Ureter (tissue), 1 donor: ENCODE results near the gene RALGPS2. TPM values are rescaled to one million over a fixed set of nuclear protein-coding genes. Genes with fewer than 3 reads are reported as not detected.
"Not testable (repeated sequence)": the region's sequence is repeated elsewhere in the genome, so short reads cannot be mapped to it uniquely, and the experiment has no call there.

ENCODE experiments used
- DNase-seq: peaks from one replicate; pipeline ENCODE4 v3.0.0-alpha.2; 2020; ENCODE audit warnings: low spot score
- total RNA-seq: library from RNA; stranded (reverse); gene quantifications from one replicate; pipeline ENCODE4 v1.2.4, GENCODE V29; 2023
- donor health status: DM: yes; HTN: yes; CAD: no.

RALGPS2 gene
- total RNA-seq, 1 donor from 2014 or later = 39.2 TPM

DNA sequence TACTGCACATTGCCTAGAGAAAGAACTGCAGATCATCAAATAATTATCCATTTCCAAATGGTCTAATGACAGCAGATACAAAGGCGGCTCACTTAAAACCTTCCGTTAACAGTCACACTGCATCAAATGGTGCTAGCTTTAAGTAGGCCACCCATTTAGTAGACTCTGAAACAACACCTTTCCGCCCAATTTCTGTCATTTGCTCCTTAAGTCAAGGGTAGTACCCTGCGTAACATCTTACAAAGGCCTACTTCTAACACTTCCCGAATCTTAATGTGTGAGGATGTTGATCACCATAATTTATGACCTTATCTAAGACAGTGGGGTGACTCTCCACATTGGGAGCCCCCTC lies 692 bp upstream of the RALGPS2 start:
- DNase-seq = no peak

DNA sequence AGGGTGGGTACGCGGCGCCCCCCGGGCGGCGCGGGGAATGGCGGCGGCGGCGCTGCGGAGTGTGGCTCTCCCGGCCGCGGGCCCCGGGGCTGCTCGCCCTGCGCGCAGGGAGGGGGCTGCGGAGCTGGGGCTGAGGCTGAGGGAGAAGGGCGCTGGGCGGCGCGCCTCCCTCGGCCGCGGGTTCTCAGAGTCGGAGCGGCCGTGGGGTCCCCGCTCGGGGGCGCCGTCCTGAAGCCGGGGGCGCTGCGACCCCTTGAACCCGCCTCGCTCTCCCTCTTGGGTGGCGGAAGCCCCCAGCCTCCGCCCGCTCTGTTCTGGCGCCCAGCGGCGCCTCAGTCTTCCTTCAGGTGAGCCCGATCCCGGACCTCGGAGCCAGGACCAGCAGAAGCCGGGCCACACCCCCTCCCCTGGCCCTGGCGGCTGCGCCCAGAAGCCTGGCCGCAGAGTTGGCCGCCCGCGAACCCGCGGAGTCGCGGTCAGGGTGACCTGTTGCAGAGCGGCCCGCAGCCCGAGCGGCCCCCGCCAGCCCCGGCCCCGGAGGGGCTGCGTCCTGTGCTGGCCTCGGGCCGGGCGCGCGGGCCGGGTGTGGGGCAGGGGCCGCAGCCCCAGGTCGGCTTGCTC lies 532 bp downstream of the RALGPS2 start:
- peak; percentile 49 for DNase-seq

DNA sequence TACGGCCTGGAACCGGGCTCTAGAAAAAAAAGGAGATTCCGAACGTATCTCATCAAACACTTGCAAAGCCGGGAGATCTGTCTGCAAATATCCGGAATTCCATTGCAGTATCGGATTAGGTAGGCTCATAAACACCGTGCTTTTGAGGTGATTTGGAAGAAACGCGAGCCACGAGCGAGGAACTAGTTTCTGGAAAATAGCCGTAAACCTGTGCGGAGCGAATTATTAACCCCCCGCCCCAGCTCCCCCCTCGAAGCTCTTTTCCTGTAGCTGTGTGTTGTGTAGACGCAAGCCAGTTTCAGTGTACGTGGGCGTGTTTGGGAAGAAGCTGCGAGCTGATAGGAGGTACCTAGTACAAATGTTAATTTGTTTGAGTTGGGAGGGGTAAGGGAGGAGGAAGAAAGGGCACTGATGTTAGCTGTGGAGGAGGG lies 1.1 kb downstream of the RALGPS2 start:
- DNase-seq = peak; percentile 76

DNA sequence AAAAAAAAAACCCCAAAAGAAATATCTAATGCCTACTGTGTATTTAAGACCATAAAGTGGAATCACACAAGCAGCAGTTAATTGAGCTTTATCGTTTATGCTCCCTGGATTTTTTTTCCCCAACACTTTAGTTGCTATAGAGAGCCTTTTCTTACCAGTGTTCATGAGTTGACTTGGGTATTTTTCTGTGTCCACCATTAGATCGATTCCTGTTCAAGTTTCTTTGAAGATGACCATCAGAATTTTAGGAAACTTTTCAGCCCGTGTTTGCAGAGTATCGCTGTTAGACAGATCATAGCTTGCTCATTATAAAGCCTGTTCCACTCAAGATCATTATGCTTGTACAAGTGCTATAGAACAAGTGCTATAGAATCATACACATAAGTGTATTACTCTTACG lies 1.5 kb downstream of the RALGPS2 start:
- DNase-seq = no peak

DNA sequence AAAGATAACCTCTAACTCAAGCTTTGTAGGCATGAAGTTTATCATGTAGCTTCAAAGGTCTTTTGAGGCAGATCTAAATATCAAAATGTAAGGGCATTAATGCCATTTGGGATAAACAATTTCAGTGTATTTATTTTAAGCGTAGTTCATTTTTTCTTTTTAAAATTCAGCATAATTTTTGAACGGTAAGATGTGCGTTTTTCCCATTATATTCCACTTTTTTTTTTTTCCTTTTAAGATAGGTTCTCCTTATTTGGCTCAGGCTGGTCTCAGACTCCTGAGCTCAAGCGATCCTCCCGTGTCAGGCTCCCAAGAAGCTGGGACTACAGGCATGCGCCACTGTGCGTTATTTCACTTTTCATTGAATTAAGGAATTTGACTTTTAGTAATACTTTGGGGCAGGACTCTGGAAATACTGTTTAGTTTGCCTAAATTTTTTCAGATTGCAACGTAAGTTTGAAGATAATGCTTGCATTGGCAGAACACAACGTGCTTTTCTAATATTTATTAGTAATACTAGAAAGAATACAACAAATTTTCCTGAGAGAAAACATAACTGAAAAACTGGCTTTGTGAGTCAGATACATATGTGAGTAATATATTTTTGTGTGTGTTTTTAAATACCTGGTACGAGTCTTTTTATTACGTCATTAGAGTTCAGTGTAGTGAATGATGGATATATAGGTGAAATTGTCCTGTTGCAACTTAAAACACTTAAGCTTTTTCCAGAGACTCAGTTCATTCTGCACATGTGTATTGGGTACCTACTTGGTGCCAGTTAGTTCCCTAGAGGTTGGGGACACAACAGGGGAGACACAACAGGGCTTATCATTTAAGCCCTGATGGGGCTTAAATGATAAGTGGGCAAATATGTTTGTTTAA lies 2.2 kb downstream of the RALGPS2 start:
- no peak for DNase-seq

DNA sequence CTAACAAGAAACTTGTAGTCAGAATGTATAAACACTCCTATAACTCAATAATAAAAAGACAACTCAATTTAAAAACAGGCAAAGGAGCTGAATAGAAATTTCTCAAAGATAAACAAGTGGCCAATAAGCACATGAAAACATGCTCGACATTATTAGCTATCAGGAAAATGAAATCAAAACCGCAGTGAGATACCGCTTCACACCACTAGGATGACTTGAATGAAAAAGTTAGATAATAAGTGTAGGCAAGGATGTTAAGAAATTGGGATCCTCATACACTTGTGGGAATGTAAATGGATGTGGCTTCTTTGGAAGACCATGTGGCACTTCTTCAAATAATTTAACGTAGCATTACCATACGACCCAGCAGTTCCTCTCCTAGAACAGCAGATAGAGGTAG lies 8.9 kb downstream of the RALGPS2 start:
- DNase-seq = no peak

DNA sequence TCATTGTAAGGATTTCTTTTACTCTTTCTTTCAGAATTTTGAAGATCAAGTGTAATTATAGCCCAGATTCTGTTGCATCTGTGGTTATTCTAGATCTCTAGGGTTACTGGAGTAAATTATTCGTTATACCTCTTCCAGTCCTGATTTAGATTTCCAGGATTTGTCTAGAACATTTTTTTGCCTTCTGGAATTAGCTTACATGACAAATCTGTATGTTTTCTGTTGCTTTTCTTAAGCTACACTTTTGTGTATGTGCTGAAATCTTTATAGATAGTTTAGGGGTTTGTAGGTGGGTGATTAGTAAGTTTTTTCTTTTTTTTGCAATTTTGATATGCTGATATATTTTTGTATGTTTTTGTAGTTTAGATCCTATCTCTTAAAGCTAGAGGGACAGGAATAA lies 13.7 kb downstream of the RALGPS2 start:
- DNase-seq = no peak

DNA sequence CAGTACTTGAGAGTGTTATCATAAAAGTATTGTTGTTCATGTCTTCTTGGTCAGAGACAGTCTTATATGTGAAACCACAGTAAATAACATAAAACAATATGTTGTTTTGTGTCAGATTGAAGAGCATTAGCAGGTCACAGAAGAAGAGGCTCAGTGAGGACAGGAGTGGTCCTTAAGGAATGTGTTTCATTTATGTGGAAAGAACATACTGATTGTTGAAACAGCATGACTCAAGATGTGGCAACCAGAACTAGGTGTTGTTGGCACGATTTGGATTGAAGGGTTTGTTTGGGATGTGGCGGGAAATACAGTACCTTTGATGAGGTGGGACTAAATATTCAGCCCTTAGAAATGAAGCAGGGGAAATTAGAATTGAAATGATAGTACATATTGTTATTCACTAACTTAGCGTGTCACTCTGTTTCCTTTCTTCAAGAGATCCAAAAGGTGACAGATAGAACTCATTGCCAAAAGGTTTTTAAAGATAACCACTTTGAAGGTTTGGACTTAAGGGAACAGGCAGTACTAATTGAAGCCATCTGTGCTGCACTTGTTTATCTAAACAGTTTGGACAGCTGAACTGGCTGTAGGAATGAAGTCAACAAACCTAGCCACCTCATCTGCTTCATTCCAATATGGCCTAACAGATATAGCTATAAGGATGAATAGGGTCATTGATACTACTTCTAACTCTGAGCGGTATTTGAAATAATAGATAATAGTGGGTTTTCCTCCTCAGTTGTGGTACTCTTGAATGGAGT lies 14.4 kb downstream of the RALGPS2 start:
- DNase-seq = no peak

DNA sequence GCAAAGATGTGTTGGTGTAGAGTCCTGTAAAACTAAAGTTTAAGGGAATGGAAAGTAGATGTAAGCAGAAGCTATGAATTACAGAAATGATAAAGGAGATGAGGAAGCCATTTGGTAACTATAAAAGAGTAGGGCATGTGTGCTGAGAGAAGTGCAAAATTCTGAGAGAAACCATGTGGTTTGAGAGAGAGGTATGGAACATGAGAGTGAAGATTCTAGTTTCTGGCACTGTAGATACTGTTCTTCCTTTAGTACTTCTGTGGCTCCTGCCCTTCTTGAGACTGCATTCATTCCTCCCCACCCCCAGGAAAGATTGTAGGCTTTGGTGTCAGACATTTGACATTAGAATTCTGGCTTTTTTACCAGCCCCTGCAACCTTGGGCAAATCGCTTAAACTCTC lies 15.4 kb downstream of the RALGPS2 start:
- DNase-seq = no peak

DNA sequence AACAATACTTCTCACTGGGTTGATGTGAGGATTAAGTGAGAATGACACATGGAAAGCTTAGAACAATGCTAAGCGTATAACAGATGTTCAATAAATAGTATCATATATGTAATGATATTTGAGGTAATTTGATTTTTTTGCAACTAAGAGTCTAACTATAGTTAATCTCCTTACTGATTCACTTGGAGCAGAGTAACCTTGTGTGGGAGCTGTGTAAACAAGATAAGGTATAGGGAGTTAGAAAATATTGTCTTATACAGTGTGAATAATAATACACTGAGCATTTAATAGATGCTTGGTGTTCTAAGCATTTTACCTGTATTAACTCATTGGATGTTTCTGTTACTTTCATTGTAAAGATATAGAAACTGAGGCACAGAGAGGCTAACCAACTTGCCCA lies 15.9 kb downstream of the RALGPS2 start:
- no peak for DNase-seq

DNA sequence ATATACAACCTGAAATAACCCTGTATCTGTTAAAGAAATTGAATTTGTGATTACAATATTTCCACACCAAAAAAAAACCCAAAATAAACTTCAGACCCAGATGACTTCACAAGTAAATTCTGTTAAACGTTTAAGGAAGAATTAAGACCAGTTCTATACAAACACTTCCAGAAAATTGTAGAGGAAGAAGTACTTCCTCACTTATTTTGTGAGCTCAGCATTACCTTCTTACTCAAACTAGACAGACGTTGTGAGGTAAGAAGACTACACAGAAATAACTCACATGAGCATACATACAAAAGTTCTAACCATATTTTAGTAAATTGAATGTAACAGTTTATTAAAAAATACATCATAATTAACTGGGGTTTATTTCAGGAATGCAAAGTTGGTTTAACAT lies 18.8 kb downstream of the RALGPS2 start:
- DNase-seq = no peak

DNA sequence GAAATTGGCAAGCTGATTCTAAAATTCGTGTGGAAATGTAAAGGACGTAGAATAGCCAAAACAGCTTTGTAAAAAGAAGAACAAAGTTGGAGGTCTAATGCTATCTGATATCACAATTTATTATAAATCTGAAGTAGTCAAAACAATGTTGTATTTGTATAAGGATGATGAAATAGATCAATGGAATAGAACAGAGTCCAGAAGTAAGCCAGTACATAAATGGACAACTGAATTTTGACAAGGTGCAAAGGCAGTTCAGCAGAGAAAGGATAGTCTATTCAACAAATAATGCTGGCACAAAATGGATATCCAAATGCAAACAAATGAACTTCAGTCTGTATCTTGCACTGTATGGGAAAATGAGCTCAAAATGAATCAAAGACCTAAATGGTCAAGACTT lies 20.2 kb downstream of the RALGPS2 start:
- no peak for DNase-seq

DNA sequence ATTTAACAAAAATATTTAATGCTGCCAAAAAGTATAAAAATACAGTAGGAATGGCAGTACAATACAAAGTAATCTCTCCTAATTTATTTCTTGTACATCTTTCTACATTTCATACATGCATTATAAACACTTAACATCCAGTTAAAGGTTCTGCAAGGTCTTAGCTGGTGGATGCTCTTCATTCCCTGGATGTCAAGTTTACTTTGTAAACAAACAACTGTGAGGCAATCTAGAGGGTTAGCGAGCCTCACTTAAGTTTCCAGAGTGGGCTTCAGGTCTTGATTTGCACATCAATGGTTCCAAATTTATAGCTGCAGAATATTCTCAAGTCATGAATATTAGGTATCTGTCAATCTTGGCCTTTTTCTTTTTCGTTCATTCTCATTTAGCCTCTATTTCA lies 21.3 kb downstream of the RALGPS2 start:
- no peak for DNase-seq

DNA sequence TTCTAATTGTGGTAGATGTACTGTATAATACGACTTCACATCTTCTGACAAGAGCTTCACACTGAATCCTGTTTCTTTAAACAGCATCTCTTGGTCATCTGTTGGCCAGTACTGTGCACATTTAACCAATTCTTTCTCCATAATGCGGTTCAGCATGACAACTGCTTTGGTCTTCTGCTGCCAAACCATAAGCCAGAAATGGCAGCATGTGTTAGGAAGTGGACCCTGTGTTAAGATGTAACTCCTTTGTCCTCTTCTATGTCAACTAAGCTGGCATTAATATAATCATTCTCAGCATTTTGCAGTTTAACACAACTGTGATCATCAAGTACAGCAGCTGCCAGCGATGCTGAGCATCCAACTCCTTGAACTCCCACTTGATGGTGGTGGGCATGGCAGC lies 22.3 kb downstream of the RALGPS2 start:
- not testable (repeated sequence) for DNase-seq

DNA sequence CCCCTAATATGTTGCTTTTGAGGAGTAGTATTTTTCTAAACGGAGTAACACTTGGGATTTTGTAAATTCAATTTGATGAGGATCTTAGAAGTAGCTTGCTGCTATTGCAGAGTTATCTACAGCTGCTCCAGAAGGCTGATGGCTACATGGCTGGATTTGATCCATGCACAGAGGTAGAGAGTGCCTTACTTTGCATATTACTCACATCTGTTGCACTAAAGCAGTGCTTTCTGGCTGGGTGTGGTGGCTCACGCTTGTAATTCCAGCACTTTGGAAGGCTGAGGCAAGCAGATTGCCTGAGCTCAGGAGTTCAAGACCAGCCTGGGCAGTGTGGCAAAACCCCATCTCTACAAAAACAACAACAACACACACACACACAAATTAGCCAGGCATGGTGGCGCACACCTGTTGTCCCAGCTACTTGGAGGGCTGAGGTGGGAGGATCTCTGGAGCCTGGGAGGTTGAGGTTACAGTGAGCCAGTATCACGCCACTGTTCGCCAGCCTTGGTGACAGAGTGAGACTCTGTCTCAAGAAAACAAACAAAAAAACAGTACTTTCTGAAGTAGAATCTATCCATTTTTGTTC lies 24.6 kb downstream of the RALGPS2 start:
- DNase-seq = no peak

DNA sequence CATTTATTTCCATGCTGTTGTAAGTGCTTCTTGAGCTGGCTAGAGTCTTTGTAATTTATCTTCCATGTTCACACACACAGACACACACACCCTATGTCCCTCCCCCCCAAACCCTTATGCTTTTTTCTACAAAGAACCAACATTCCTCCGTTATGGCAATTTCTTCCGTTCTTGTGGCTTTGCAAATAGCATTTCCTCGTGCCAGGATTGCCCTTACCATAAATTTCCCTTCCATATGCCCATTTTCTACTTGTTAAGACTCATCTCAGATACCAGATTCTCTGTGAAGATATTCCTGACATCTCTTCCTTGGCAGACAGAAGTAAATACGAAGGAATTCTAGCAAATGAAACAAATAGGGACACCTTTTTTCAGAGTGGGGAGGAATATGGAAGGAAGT lies 26.0 kb downstream of the RALGPS2 start:
- no peak for DNase-seq

DNA sequence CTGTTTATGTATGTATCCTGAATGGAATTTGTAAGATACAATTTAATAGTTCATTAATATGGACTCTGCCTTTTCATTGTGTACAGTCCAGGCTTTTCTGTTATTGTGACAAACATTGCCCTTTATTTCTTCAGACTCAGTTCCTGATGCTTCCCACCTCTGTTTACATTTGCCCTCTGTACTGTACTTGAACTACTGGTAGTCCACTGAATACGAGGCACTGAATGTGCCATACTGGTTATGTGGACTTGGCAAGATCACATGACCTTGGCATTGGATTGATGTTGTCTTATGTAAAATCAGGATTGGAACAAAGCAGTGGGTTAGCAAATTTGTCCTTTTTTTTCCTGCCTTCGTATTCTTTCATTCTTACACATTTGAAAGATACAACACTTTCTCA lies 27.8 kb downstream of the RALGPS2 start:
- no peak for DNase-seq

DNA sequence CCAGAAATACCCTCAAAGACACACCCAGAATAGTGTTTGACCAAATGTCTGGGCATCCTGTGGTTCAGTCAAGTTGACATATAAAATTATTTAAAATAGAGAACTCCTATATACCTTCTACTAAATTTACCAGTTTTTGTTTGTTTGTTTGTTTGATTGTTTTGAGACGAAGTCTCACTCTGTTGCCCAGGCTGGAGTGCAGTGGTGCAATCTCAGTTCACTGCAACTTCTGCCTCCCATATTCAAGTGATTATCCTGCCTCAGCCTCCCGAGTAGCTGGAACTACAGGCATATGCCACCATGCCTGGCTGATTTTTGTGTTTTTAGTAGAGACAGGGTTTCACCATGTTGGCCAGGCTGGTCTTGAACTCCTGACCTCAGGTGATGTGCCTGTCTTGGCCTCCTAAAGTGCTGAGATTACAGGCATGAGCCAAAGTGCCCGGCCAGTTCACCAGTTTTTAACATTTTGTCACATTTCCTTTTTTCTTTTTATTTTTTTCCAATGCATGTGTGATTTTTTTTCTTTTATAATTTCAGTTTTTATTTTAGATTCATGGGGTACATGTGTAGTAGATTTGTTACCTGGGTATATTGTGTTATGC lies 29.7 kb downstream of the RALGPS2 start:
- DNase-seq = not testable (repeated sequence)

DNA sequence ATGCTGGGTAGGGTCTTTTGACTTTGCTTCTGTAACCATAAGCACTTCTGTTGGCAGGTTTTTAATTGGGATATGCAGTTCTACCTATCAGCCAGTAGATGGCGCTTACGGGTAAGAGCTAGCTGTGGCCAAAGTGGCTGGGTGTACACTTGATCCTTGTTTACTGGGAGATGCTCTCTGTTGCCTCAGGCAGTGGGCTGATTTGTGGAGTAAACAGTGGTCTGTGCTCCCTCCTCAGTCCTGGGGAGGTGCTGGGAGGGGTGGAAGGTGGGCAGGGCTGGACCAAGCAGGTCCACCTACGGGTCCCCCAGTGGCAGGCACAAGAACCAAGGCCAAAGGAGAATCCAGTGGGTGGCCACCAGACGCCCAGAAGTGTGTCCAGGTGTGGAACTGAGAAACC lies 43.4 kb downstream of the RALGPS2 start:
- DNase-seq = no peak

DNA sequence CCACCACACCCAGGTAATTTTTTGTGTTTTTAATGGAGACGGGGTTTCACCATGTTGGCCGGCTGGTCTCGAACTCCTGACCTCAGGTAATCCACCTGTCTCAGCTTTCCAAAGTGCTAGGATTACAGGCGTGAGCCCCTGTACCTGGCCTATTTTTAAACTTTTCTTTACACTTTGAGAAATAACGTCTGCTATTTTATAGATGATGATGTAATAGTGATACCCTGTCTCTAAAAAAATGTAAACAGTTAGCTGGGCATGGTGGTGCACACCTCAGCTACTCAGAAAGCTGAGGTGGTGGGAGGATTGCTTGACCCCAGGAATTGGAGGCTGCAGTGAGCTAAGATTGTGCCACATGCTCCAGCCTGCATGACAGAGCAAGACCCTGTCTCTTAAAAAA lies 47.9 kb downstream of the RALGPS2 start:
- DNase-seq = no peak

DNA sequence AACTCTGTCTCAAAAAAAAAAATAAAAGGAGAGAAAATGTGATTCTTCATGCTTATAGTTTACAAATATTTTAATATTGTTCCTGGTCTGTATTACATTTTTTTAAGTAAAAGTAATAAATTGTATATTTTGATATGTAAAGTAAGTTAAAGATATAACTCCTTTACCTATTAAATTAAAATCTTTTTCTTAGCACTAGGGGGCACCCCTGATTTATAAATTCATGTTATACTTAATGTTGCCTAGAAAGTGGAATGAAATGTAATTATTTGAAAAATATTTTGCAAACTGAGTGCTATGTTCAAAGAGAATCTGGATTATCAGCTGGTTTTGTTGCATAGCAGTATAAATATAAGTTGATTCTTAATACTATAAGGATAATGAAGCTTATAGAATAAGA lies 49.2 kb downstream of the RALGPS2 start:
- DNase-seq = no peak

DNA sequence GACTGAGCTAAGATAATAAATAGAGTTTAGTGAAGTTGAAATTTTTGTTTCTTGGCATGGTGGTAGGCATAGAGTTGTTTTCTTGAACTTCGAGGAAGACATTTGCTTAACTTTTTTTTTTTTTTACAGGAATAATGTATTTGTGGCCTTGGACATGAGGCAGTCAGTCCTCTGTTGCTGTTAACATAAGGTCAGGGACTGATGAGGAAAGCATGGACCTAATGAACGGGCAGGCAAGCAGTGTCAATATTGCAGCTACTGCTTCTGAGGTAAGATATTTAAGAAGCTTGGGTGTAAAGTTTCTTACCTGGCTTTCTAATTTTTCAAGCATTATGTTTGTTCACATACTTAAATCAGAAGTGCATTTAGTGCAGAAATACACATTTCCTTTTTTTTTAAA lies 51.5 kb downstream of the RALGPS2 start:
- DNase-seq = no peak
